ENCODE data around the gene AUTS2. TPM values are rescaled to one million over a fixed set of nuclear protein-coding genes. Genes with fewer than 3 reads are reported as not detected.

Gene AUTS2
- total and polyA plus RNA-seq, 2 of the 8 experiments (the other 6 are each of a cell fraction or from before 2014, with no cell fraction given): 25.9 to 101 TPM

DNA sequence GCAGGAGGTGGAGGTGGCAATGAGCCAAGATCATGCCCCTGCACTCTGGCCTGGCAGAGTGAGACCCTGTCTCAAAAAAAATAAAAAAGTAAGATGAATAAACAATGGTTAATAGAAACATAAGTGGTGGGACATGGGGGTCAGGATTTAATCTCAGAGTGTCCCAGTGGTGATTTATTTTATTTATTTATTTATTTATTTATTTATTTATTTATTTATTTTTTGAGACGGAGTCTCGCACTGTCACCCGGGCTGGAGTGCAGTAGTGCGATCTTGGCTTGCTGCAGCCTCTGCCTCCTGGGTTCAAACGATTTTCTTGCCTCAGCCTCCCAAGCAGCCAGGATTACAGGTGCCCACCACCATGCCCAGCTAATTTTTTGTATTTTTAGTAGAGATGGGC lies 1051.0 kb downstream of the AUTS2 start:
- POLR2A ChIA-PET (ENCODE audit: partially characterized antibody): interaction anchor here (1.2 kb wide), 1 partner anchor 51 kb away, joined by 4 read pairs; no protein-coding TSS in a partner anchor
- Histone ChIP-seq H4K91ac (replicated peaks; ENCODE audit: insufficient read length, low read length) (no peak overlapping the region), H3K36me3 (ENCODE audit: control insufficient read depth in 2 of 4, insufficient read depth in 4 of 4, low read length in 3 of 4) (no peaks in the 10 kb centered on the region; a peak in 1 of 8 replicates), H2AFZ (ENCODE audit: low read length) (no peak overlapping the region), H4K20me1 (replicated peaks in 1 of 2; ENCODE audit: control insufficient read depth in 1 of 2, insufficient read depth in 2 of 2, low read length in 2 of 2) (no peaks in the 10 kb centered on the region), H3K4me2 (ENCODE audit: insufficient read depth in 1 of 2, low read depth in 2 of 2, low read length in 2 of 2) (no peak overlapping the region), H3K4me3 (ENCODE audit: extremely low read depth in 1 of 4, insufficient read depth in 2 of 4, low read depth in 3 of 4, low read length in 4 of 4) (no peak overlapping the region), H3K27me3 (replicated peaks in 1 of 4; ENCODE audit: control insufficient read depth in 3 of 4, extremely low read depth in 1 of 4, insufficient read depth in 3 of 4, low read length in 3 of 4) (no peaks in the 10 kb centered on the region; a peak in 1 of 7 replicates), H3K14ac (ENCODE audit: insufficient read length) (no peak overlapping the region), H2BK120ac (replicated peaks; ENCODE audit: low read depth, low read length) (no peak overlapping the region), H3K79me1 (ENCODE audit: low read depth, low read length) (no peaks in the 10 kb centered on the region), H2BK15ac (ENCODE audit: low read length) (no peak overlapping the region), H3K79me2 (ENCODE audit: control insufficient read depth in 1 of 2, insufficient read depth in 2 of 2, low read length in 2 of 2) (no peaks in the 10 kb centered on the region; a peak in 1 of 4 replicates), H3K56ac (replicated peaks; ENCODE audit: insufficient read length, low read depth, low read length) (no peak overlapping the region), H3K23ac (ENCODE audit: insufficient read length) (no peak overlapping the region), H3K23me2 (ENCODE audit: low read depth, low read length) (no peaks in the 10 kb centered on the region), H3K27ac (ENCODE audit: low read depth, low read length) (no peak overlapping the region), H4K8ac (ENCODE audit: extremely low read depth, insufficient read depth, low read length) (no peak overlapping the region), H2BK20ac (ENCODE audit: low read length) (no peak overlapping the region), H4K5ac (ENCODE audit: insufficient read length, low read depth, low read length) (no peak overlapping the region), H3K4me1 (replicated peaks in 1 of 4; ENCODE audit: control insufficient read depth in 3 of 4, insufficient read depth in 4 of 4, low read length in 3 of 4) (no peaks in the 10 kb centered on the region), H2BK5ac (ENCODE audit: low read depth, low read length) (no peak overlapping the region), H3K9ac (replicated peaks in 1 of 4; ENCODE audit: extremely low read depth in 1 of 4, low read depth in 3 of 4, low read length in 3 of 4) (no peak overlapping the region), H2BK12ac (ENCODE audit: low read depth, low read length) (no peak overlapping the region), H3K18ac (ENCODE audit: extremely low read depth, low read length) (no peak overlapping the region), H3K4ac (replicated peaks; ENCODE audit: insufficient read length, low read depth, low read length) (no peak overlapping the region), H3K9me3 (ENCODE audit: insufficient read depth in 2 of 2, low read depth in 1 of 2, low read length in 1 of 2) (no peaks in the 10 kb centered on the region), H2AK5ac (ENCODE audit: low read depth, low read length) (no peak overlapping the region)
- CTCF ChIA-PET (ENCODE audit: partially characterized antibody): interaction anchor here (0.9 to 1.7 kb wide), 2 partner anchors 11 to 71 kb away, joined by 4 to 5 read pairs; no protein-coding TSS in a partner anchor
- no peak for DNase-seq (ENCODE audit: low read depth in 1 of 2, low spot score in 2 of 2)
- FAIRE-seq: no peak
- WGBS, 2 experiments (ENCODE audit: extremely low coverage in 1 of 2, insufficient coverage in 1 of 2, insufficient read length in 1 of 2, insufficient replicate concordance in 2 of 2, low coverage in 1 of 2, low lambda C conversion rate in 2 of 2, missing lambda C conversion rate in 1 of 2): 94% methylated on average over 5 of the region's 5 CpGs; no CpG with 5 or more reads in 1 of the 2 experiments
- no peak for TF ChIP-seq RAD21 (IDR thresholded peaks at IDR 0.05 in 1 of 2, conservative IDR thresholded peaks at IDR 0.05 in 1 of 2; ENCODE audit: low read depth in 2 of 2, low read length in 2 of 2)
- TF ChIP-seq EZH2 (IDR thresholded peaks at IDR 0.05; ENCODE audit: low read depth, low read length, severe bottlenecking): no peak
- TF ChIP-seq TAF1 (IDR thresholded peaks at IDR 0.05; ENCODE audit: low read depth, low read length): no peak
- no peak for TF ChIP-seq POU5F1 (IDR thresholded peaks at IDR 0.05; ENCODE audit: low read depth, low read length)
- no peak for TF ChIP-seq POLR2AphosphoS5 (IDR thresholded peaks at IDR 0.05; ENCODE audit: low read depth, low read length)
- no peak for TF ChIP-seq NRF1 (IDR thresholded peaks at IDR 0.05; ENCODE audit: low read depth, low read length)
- no peak for TF ChIP-seq KDM1A (IDR thresholded peaks at IDR 0.05; ENCODE audit: borderline replicate concordance, low read length)
- TF ChIP-seq RXRA (IDR thresholded peaks at IDR 0.05; ENCODE audit: insufficient read depth, low read depth, low read length): no peak
- TF ChIP-seq CBX5 (IDR thresholded peaks at IDR 0.05; ENCODE audit: low read depth, low read length): no peak
- TF ChIP-seq RFX5 (IDR thresholded peaks at IDR 0.05; ENCODE audit: borderline replicate concordance, low read depth, low read length): no peak
- TF ChIP-seq SP1 (IDR thresholded peaks at IDR 0.05; ENCODE audit: low read depth, low read length): no peak
- TF ChIP-seq TCF12 (IDR thresholded peaks at IDR 0.05; ENCODE audit: low read depth, low read length): no peak
